Bronchial epithelial cell (primary cell): Measurements from ENCODE around the gene ATP2B3. TPM values are rescaled to one million over a fixed set of nuclear protein-coding genes. Genes with fewer than 3 reads are reported as not detected.

Experiments
- DNase-seq: peaks from one replicate; pipeline ENCODE4 v3.0.0-alpha.2; 2010; ENCODE audit warnings: low read depth
- FAIRE-seq: peaks from 2 replicates; lab custom pipeline; 2011; peaks lifted over from hg19 to GRCh38; lab: Jason Lieb, UNC
- H3K27me3 ChIP-seq: 2 replicates; pipeline ENCODE4 v1.5.1; 2011; ENCODE audit warnings: low read length; ENCODE audit not compliant: control insufficient read depth, insufficient read depth
- H3K36me3 ChIP-seq: 2 replicates; pipeline ENCODE4 v1.5.1; 2011; ENCODE audit warnings: low read length; ENCODE audit not compliant: control insufficient read depth, insufficient read depth
- H3K4me3 ChIP-seq: 2 replicates; pipeline ENCODE4 v1.5.1; 2011; ENCODE audit warnings: mild to moderate bottlenecking, low read depth, low read length, control low read depth
- CTCF ChIP-seq: IDR thresholded peaks from 2 replicates; pipeline ENCODE4 v1.5.1; 2011; ENCODE audit warnings: mild to moderate bottlenecking, moderate library complexity, low read length, control low read depth, inconsistent platforms; ENCODE audit not compliant: insufficient read depth, severe bottlenecking
- total RNA-seq: library from RNA; depleted of rRNA; stranded (reverse); fragments of >200 nt; gene quantifications from 2 replicates; pipeline ENCODE4 v1.2.1, GENCODE V29; 2014

Gene ATP2B3
- total RNA-seq, 1 donor from 2014 or later: not detected

- DNase-seq (no peak), FAIRE-seq (no peak)
- H3K4me3 ChIP-seq: no peak overlapping the region
- no peak for TF ChIP-seq CTCF
- H3K36me3 ChIP-seq: no peaks in the 10 kb centered on the region
- peaks cover 7% of the 10 kb centered on the region for H3K27me3 ChIP-seq
Observed at GRCh38 chrX:153517946-153518834, 748 bp downstream of the ATP2B3 start.

- FAIRE-seq: no peak
- H3K4me3 ChIP-seq: no peak overlapping the region
- no peaks in the 10 kb centered on the region for H3K36me3 ChIP-seq
Observed at GRCh38 chrX:153519569-153520286, 2.3 kb downstream of the ATP2B3 start.

DNA sequence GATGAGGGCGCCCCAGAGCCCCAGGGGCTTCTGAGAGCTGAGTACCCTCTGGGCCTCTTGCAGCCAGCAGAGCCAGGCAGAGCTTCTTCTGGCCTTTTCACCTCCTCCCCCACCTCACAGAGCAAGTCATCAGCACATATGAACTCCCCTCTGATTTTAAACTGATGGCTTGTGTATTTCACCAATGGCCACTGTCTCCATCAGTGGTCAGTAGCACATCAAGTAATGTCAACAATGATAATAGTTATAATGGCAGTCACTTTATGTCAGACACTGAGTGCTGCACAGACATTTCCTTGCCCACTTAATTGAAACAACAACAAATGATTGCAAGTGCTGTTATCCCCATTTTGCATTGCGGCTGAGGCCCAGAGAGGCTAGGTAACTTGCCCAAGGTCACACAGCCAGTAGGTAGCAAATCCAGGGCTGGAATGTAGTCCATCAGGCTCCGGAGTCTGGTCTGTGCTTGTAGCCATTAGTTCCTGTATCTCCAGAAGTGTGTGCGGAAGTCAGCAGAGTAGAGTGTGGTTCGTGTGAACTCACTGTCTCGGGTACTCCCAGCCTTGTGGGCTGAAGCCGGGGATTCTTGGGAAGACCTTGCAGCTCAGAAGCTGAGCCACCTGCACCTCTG is 3.0 kb downstream of the ATP2B3 start:
- Histone ChIP-seq H3K27me3 (peaks cover 7% of the 10 kb centered on the region), H3K4me3 (no peak overlapping the region)
- FAIRE-seq: no peak

More at GRCh38 chrX:153519569-153520286, 2.3 kb downstream of the ATP2B3 start:
- no peak for TF ChIP-seq CTCF
- H3K27me3 ChIP-seq: peaks cover 7% of the 10 kb centered on the region
- DNase-seq: no peak

GRCh38 chrX:153521034-153521433 is 3.6 kb downstream of the ATP2B3 start:
- peaks cover 7% of the 10 kb centered on the region for H3K27me3 ChIP-seq
- FAIRE-seq (no peak), DNase-seq (no peak)
- no peak overlapping the region for H3K4me3 ChIP-seq
- H3K36me3 ChIP-seq: no peaks in the 10 kb centered on the region
- no peak for TF ChIP-seq CTCF

More for the DNA sequence above, 3.0 kb downstream of the ATP2B3 start:
- no peak for TF ChIP-seq CTCF
- DNase-seq: no peak
- H3K36me3 ChIP-seq: no peaks in the 10 kb centered on the region

GRCh38 chrX:153522259-153522658 is 4.8 kb downstream of the ATP2B3 start:
- Histone ChIP-seq H3K4me3 (no peak overlapping the region), H3K27me3 (peaks cover 7% of the 10 kb centered on the region), H3K36me3 (no peaks in the 10 kb centered on the region)
- DNase-seq (no peak), FAIRE-seq (no peak)
- TF ChIP-seq CTCF: no peak
